WTC11 (cell line): ENCODE measurements around the gene FGF14. TPM values are rescaled to one million over a fixed set of nuclear protein-coding genes. Genes with fewer than 3 reads are reported as not detected.

Source experiments
- ATAC-seq: fragments of 200-7000 bp; cut with Tn5 transposase; 2 replicates; pipeline ENCODE4 v1.10.0; 2021; ENCODE audit warnings: mild to moderate bottlenecking, moderate library complexity
- CTCF ChIA-PET: fragments of 300-600 bp; sonication (Branson Sonifier 250); formaldehyde crosslinking; loops from one replicate; lab custom pipeline; 2021; ENCODE audit warnings: antibody characterized with exemption; lab: Charles Lee
- POLR2A ChIA-PET: fragments of 350-600 bp; sonication (Branson Sonifier 250); formaldehyde crosslinking; loops from one replicate; lab custom pipeline; 2021; ENCODE audit warnings: antibody characterized with exemption; lab: Charles Lee
- DNase-seq: peaks from one replicate; pipeline ENCODE4 v3.0.0; 2021; ENCODE audit warnings: low spot score
- H3K27ac Mint-ChIP-seq: 2 replicates; pipeline ENCODE4 v1.8.0; 2021; ENCODE audit warnings: mixed read lengths
- H3K27me3 Mint-ChIP-seq: 2 replicates; pipeline ENCODE4 v1.8.0; 2021; ENCODE audit warnings: low read depth, mild to moderate bottlenecking, moderate library complexity, mixed read lengths
- H3K36me3 Mint-ChIP-seq: 2 replicates; pipeline ENCODE4 v1.8.0; 2021; ENCODE audit warnings: mixed read lengths
- H3K4me1 Mint-ChIP-seq: 2 replicates; pipeline ENCODE4 v1.8.0; 2022; ENCODE audit warnings: mixed read lengths
- H3K4me3 Mint-ChIP-seq: 2 replicates; pipeline ENCODE4 v1.8.0; 2021; ENCODE audit warnings: mild to moderate bottlenecking, moderate library complexity, mixed read lengths
- H3K9me3 Mint-ChIP-seq: 2 replicates; pipeline ENCODE4 v1.8.0; 2021; ENCODE audit warnings: mixed read lengths
- CREM ChIP-seq: sonication (generic); formaldehyde crosslinking; IDR thresholded peaks from 2 replicates; pipeline ENCODE4 v1.8.1; 2022; ENCODE audit warnings: mild to moderate bottlenecking, missing genetic modification reagents, moderate library complexity
- EMX1 ChIP-seq: fragments of 250-450 bp; sonication (Bioruptor Pico); IDR thresholded peaks from 2 replicates; pipeline ENCODE4 v1.8.0; 2021; ENCODE audit warnings: mild to moderate bottlenecking
- GTF2I ChIP-seq: fragments of 250-450 bp; sonication (Bioruptor Pico); conservative IDR thresholded peaks from 2 replicates; pipeline ENCODE4 v1.4.0; 2021; ENCODE audit warnings: mild to moderate bottlenecking
- ZBTB21 ChIP-seq: sonication (generic); formaldehyde crosslinking; IDR thresholded peaks from 2 replicates; pipeline ENCODE4 v1.8.1; 2023; ENCODE audit warnings: mild to moderate bottlenecking, missing genetic modification reagents, borderline replicate concordance
- ZNF232 ChIP-seq: sonication (generic); formaldehyde crosslinking; IDR thresholded peaks from 2 replicates; pipeline ENCODE4 v1.8.0; 2022; ENCODE audit warnings: mild to moderate bottlenecking, missing genetic modification reagents
- ZNF317 ChIP-seq: sonication (generic); formaldehyde crosslinking; IDR thresholded peaks from 2 replicates; pipeline ENCODE4 v1.8.1; 2023; ENCODE audit warnings: low read depth, mild to moderate bottlenecking, moderate library complexity, missing genetic modification reagents, borderline replicate concordance
- total RNA-seq: library from RNA; stranded (reverse); gene quantifications from 3 replicates; pipeline ENCODE4 v1.2.3, GENCODE V29; 2021
- TF ChIP-seq, protein P1 (sequence below): sonication (generic); formaldehyde crosslinking; IDR thresholded peaks from 2 replicates; pipeline ENCODE4 v1.8.1; 2023; ENCODE audit warnings: mild to moderate bottlenecking, missing genetic modification reagents, borderline replicate concordance
- TF ChIP-seq, protein P2 (sequence below): sonication (generic); formaldehyde crosslinking; IDR thresholded peaks from 2 replicates; pipeline ENCODE4 v1.8.0; 2022; ENCODE audit warnings: missing genetic modification reagents
- TF ChIP-seq, protein P3 (sequence below): sonication (generic); formaldehyde crosslinking; conservative IDR thresholded peaks from 2 replicates; pipeline ENCODE4 v1.8.1; 2022; ENCODE audit warnings: mild to moderate bottlenecking, missing genetic modification reagents
- TF ChIP-seq, protein P4 (sequence below): fragments of 250-450 bp; sonication (Bioruptor Pico); conservative IDR thresholded peaks from 2 replicates; pipeline ENCODE4 v1.9.0; 2021; ENCODE audit warnings: mild to moderate bottlenecking
- TF ChIP-seq, protein P5 (sequence below): sonication (generic); formaldehyde crosslinking; IDR thresholded peaks from 2 replicates; pipeline ENCODE4 v1.8.1; 2023; ENCODE audit warnings: mild to moderate bottlenecking, missing genetic modification reagents
- TF ChIP-seq, protein P6 (sequence below): sonication (generic); formaldehyde crosslinking; IDR thresholded peaks from 2 replicates; pipeline ENCODE4 v1.8.0; 2022; ENCODE audit warnings: mild to moderate bottlenecking, missing genetic modification reagents
- TF ChIP-seq, protein P7 (sequence below): fragments of 250-450 bp; sonication (Bioruptor Pico); IDR thresholded peaks from 2 replicates; pipeline ENCODE4 v1.8.0; 2021; ENCODE audit warnings: mild to moderate bottlenecking

FGF14 gene
- total RNA-seq, 1 experiment from 2014 or later: 0.28 TPM

DNA sequence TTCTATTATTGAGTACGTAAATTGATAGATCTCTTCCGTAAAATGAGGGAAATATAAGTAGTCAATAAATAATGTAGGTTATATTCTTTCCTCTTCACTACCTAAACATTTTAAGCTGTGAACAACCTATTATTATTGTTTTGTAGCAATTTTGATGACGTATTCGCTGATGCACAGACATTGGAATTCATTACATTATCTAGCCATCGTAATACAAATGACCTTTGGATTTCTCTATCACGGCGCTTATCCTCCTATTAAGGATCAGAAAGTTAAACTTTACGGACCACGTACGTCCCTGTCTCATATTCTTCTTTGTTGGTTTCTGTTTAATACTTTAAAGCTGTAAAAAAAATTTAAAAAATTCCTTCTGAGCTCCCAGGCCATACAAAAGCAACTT, 684.5 kb downstream of the FGF14 start:
- CTCF ChIA-PET: no interaction called here
- Mint-ChIP-seq H3K27ac (no peak overlapping the region), H3K36me3 (no peaks in the 10 kb centered on the region), H3K4me1 (no peaks in the 10 kb centered on the region), H3K9me3 (no peaks in the 10 kb centered on the region), H3K4me3 (no peak overlapping the region), H3K27me3 (no peaks in the 10 kb centered on the region)
- TF ChIP-seq ZBTB21 (no peak), ZNF317 (no peak), ZNF232 (CRISPR knock-in tag) (no peak)
- POLR2A ChIA-PET: no interaction called here
- DNase-seq (no peak), ATAC-seq (no peak)

DNA sequence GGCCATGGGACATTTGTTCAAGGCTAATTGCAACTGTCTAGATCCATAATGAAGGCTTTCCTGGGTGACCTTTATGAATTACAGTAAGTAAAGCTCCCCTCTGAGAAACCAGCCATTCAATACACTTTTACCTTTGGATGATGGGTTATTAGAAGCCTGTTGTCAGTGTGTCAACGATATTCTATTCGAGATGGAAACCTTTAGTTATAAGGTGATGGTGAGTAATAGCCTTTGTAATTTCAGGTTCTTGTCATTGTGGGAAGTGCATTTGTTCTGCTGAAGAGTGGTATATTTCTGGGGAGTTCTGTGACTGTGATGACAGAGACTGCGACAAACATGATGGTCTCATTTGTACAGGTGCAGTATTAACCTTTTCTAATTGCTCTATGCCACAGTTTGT, 687.7 kb downstream of the FGF14 start:
- no peaks in the 10 kb centered on the region for H3K36me3 Mint-ChIP-seq
- POLR2A ChIA-PET: no interaction called here
- H3K4me1 Mint-ChIP-seq: no peaks in the 10 kb centered on the region
- CTCF ChIA-PET: no interaction called here
- TF ChIP-seq, protein P1, sequence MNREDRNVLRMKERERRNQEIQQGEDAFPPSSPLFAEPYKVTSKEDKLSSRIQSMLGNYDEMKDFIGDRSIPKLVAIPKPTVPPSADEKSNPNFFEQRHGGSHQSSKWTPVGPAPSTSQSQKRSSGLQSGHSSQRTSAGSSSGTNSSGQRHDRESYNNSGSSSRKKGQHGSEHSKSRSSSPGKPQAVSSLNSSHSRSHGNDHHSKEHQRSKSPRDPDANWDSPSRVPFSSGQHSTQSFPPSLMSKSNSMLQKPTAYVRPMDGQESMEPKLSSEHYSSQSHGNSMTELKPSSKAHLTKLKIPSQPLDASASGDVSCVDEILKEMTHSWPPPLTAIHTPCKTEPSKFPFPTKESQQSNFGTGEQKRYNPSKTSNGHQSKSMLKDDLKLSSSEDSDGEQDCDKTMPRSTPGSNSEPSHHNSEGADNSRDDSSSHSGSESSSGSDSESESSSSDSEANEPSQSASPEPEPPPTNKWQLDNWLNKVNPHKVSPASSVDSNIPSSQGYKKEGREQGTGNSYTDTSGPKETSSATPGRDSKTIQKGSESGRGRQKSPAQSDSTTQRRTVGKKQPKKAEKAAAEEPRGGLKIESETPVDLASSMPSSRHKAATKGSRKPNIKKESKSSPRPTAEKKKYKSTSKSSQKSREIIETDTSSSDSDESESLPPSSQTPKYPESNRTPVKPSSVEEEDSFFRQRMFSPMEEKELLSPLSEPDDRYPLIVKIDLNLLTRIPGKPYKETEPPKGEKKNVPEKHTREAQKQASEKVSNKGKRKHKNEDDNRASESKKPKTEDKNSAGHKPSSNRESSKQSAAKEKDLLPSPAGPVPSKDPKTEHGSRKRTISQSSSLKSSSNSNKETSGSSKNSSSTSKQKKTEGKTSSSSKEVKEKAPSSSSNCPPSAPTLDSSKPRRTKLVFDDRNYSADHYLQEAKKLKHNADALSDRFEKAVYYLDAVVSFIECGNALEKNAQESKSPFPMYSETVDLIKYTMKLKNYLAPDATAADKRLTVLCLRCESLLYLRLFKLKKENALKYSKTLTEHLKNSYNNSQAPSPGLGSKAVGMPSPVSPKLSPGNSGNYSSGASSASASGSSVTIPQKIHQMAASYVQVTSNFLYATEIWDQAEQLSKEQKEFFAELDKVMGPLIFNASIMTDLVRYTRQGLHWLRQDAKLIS (CRISPR knock-in tag): no peak
- TF ChIP-seq, protein P2, sequence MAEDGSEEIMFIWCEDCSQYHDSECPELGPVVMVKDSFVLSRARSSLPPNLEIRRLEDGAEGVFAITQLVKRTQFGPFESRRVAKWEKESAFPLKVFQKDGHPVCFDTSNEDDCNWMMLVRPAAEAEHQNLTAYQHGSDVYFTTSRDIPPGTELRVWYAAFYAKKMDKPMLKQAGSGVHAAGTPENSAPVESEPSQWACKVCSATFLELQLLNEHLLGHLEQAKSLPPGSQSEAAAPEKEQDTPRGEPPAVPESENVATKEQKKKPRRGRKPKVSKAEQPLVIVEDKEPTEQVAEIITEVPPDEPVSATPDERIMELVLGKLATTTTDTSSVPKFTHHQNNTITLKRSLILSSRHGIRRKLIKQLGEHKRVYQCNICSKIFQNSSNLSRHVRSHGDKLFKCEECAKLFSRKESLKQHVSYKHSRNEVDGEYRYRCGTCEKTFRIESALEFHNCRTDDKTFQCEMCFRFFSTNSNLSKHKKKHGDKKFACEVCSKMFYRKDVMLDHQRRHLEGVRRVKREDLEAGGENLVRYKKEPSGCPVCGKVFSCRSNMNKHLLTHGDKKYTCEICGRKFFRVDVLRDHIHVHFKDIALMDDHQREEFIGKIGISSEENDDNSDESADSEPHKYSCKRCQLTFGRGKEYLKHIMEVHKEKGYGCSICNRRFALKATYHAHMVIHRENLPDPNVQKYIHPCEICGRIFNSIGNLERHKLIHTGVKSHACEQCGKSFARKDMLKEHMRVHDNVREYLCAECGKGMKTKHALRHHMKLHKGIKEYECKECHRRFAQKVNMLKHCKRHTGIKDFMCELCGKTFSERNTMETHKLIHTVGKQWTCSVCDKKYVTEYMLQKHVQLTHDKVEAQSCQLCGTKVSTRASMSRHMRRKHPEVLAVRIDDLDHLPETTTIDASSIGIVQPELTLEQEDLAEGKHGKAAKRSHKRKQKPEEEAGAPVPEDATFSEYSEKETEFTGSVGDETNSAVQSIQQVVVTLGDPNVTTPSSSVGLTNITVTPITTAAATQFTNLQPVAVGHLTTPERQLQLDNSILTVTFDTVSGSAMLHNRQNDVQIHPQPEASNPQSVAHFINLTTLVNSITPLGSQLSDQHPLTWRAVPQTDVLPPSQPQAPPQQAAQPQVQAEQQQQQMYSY (CRISPR knock-in tag): no peak
- no peaks in the 10 kb centered on the region for H3K27me3 Mint-ChIP-seq
- no peak overlapping the region for H3K4me3 Mint-ChIP-seq
- no peak overlapping the region for H3K27ac Mint-ChIP-seq
- DNase-seq (no peak), ATAC-seq (no peak)
- no peaks in the 10 kb centered on the region for H3K9me3 Mint-ChIP-seq

DNA sequence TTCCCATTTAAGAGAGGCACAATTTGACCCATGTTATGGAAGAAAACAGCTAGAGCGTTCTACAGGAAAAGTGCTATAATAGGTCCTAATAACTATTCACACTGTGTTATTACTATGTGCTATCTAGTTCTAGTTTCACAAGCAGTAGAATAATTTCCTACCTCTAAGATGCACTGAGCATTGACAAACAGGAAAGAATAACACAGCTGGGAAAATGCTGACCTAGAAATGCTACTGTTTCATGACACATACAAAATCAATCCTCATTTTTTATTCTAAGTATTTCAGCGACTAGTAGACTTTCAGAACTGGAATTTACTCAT, 689.9 kb downstream of the FGF14 start:
- no peaks in the 10 kb centered on the region for H3K36me3 Mint-ChIP-seq
- no peak overlapping the region for H3K4me3 Mint-ChIP-seq
- ATAC-seq (no peak), DNase-seq (no peak)
- peaks cover 11% of the 10 kb centered on the region for H3K4me1 Mint-ChIP-seq
- no peak overlapping the region for H3K27ac Mint-ChIP-seq
- H3K27me3 Mint-ChIP-seq: no peaks in the 10 kb centered on the region; the same call in 1 of the 2 replicates
- ChIA-PET CTCF (no interaction called here), POLR2A (no interaction called here)
- TF ChIP-seq EMX1 (CRISPR knock-in tag) (no peak), GTF2I (no peak), CREM (no peak)
- TF ChIP-seq, protein P3, sequence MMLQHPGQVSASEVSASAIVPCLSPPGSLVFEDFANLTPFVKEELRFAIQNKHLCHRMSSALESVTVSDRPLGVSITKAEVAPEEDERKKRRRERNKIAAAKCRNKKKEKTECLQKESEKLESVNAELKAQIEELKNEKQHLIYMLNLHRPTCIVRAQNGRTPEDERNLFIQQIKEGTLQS (CRISPR knock-in tag): no peak
- TF ChIP-seq, protein P4, sequence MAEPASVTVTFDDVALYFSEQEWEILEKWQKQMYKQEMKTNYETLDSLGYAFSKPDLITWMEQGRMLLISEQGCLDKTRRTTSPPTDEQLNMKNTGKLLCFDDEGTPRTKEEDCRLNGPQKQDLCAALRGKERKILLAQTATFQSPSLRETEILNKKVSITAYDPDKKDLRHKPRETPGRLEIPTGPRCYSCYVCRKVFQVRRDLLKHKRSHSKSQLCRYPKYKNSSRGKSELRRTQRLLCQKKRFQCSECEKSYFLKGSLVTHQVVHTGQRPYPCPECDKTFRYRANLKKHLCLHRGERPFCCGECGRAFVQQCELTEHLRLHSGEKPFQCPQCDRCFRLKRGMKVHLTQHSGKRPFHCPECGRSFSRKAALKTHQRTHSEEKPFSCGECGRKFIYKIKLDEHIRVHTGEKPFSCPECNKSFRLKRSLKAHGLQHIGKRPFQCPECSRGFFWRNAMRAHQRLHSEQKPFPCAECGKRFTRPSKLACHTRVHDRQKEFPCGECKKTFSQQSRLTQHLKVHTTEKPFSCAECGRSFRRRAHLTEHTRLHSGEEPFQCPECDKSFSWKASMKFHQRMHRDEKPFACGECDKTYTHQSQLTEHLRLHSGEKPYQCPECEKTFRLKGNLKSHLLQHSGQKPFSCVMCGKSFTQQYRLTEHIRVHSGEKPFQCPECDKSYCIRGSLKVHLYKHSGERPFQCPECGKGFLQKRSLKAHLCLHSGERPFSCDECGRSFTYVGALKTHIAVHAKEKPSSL (CRISPR knock-in tag): no peak
- TF ChIP-seq, protein P5, sequence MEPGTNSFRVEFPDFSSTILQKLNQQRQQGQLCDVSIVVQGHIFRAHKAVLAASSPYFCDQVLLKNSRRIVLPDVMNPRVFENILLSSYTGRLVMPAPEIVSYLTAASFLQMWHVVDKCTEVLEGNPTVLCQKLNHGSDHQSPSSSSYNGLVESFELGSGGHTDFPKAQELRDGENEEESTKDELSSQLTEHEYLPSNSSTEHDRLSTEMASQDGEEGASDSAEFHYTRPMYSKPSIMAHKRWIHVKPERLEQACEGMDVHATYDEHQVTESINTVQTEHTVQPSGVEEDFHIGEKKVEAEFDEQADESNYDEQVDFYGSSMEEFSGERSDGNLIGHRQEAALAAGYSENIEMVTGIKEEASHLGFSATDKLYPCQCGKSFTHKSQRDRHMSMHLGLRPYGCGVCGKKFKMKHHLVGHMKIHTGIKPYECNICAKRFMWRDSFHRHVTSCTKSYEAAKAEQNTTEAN (CRISPR knock-in tag): no peak
- TF ChIP-seq, protein P6, sequence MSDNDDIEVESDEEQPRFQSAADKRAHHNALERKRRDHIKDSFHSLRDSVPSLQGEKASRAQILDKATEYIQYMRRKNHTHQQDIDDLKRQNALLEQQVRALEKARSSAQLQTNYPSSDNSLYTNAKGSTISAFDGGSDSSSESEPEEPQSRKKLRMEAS (CRISPR knock-in tag): no peak
- TF ChIP-seq, protein P7, sequence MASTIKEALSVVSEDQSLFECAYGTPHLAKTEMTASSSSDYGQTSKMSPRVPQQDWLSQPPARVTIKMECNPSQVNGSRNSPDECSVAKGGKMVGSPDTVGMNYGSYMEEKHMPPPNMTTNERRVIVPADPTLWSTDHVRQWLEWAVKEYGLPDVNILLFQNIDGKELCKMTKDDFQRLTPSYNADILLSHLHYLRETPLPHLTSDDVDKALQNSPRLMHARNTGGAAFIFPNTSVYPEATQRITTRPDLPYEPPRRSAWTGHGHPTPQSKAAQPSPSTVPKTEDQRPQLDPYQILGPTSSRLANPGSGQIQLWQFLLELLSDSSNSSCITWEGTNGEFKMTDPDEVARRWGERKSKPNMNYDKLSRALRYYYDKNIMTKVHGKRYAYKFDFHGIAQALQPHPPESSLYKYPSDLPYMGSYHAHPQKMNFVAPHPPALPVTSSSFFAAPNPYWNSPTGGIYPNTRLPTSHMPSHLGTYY: no peak
- TF ChIP-seq, protein P2 (CRISPR knock-in tag): no peak
- no peaks in the 10 kb centered on the region for H3K9me3 Mint-ChIP-seq
